Kasumi-1 (cell line): ENCODE data around the gene ZBTB47.

Source experiments
- DNase-seq, 2 experiments: peaks; one replicate each; lab custom pipeline; 2025; lab: John Stamatoyannopoulos, UW

Gene ZBTB47

GRCh38 chr3:42653560-42654330 lies at the start of gene ZBTB47:
ZBTB47 (plus strand) TSS chr3:42653697; CDS start chr3:42658356, 4,659 bp downstream.
- peak; percentile 16 to 46 for DNase-seq

GRCh38 chr3:42605546-42606173 lies 47.8 kb upstream of the ZBTB47 start:
- no peak for DNase-seq

GRCh38 chr3:42608581-42608980 lies 44.9 kb upstream of the ZBTB47 start:
- DNase-seq = no peak

- no peak for DNase-seq
Observed at GRCh38 chr3:42610976-42611375, 42.5 kb upstream of the ZBTB47 start.

- DNase-seq = no peak
Observed at GRCh38 chr3:42612217-42612616, 41.3 kb upstream of the ZBTB47 start.

- no peak for DNase-seq
Observed at GRCh38 chr3:42612928-42613327, 40.6 kb upstream of the ZBTB47 start.

GRCh38 chr3:42613462-42613861 lies 40.0 kb upstream of the ZBTB47 start:
- DNase-seq = peak; percentile 50 to 59

GRCh38 chr3:42631620-42632019 lies 21.9 kb upstream of the ZBTB47 start:
- DNase-seq = no peak

GRCh38 chr3:42632146-42632545 lies 21.4 kb upstream of the ZBTB47 start:
- no peak for DNase-seq

- no peak for DNase-seq
Observed at GRCh38 chr3:42633544-42633943, 20.0 kb upstream of the ZBTB47 start.

GRCh38 chr3:42635111-42635510 lies 18.4 kb upstream of the ZBTB47 start:
- peak; percentile 7 to 62 for DNase-seq

- no peak for DNase-seq
Observed at GRCh38 chr3:42637001-42637400, 16.5 kb upstream of the ZBTB47 start.

- no peak for DNase-seq
Observed at GRCh38 chr3:42638339-42638842, 15.1 kb upstream of the ZBTB47 start.

GRCh38 chr3:42639192-42639591 lies 14.3 kb upstream of the ZBTB47 start:
- DNase-seq = no peak

GRCh38 chr3:42640129-42640528 lies 13.4 kb upstream of the ZBTB47 start:
- no peak for DNase-seq

GRCh38 chr3:42640771-42641370 lies 12.6 kb upstream of the ZBTB47 start:
- no peak for DNase-seq

GRCh38 chr3:42647821-42648459 lies 5.6 kb upstream of the ZBTB47 start:
- no peak for DNase-seq

- DNase-seq = no peak
Observed at GRCh38 chr3:42649006-42649405, 4.5 kb upstream of the ZBTB47 start.

GRCh38 chr3:42649783-42650182 lies 3.7 kb upstream of the ZBTB47 start:
- no peak for DNase-seq

- no peak for DNase-seq
Observed at GRCh38 chr3:42651248-42652091, 2.0 kb upstream of the ZBTB47 start.

GRCh38 chr3:42652251-42652610 lies 1.3 kb upstream of the ZBTB47 start:
- no peak for DNase-seq
